Uterus (tissue), 2 donors: ENCODE data around the gene ATP13A3.

Experiments
- CTCF ChIP-seq, 4 experiments: fragments of 200-600 bp in 2 of 4; fragments of 450-650 bp in 2 of 4; sonication (generic) in 2 of 4; IDR thresholded peaks; one replicate each; pipeline ENCODE4 v1.5.1; 2016 to 2019; ENCODE audit warnings: antibody characterized with exemption in 4 of 4, mild to moderate bottlenecking in 2 of 4, moderate library complexity in 1 of 4
- POLR2A ChIP-seq, 2 donors: fragments of 450-650 bp; IDR thresholded peaks; one replicate each; pipeline ENCODE4 v1.6.1; 2016; ENCODE audit warnings: antibody characterized with exemption in 2 of 2, mild to moderate bottlenecking in 1 of 2, moderate library complexity in 1 of 2

GRCh38 chr3:194395778-194396538 is 90.8 kb downstream of the ATP13A3 start:
- TF ChIP-seq CTCF (IDR thresholded peaks at IDR 0.05) = no peak
- no peak for TF ChIP-seq POLR2A (IDR thresholded peaks at IDR 0.05)
